HG03520 (cell line): ENCODE results near the gene PER2.

Source experiments
- ATAC-seq: cut with Tn5 transposase; IDR thresholded peaks from one replicate; pipeline ENCODE4 v1.9.1; 2021; ENCODE audit warnings: mild to moderate bottlenecking, moderate library complexity; ENCODE audit not compliant: unreplicated experiment

Gene PER2

DNA sequence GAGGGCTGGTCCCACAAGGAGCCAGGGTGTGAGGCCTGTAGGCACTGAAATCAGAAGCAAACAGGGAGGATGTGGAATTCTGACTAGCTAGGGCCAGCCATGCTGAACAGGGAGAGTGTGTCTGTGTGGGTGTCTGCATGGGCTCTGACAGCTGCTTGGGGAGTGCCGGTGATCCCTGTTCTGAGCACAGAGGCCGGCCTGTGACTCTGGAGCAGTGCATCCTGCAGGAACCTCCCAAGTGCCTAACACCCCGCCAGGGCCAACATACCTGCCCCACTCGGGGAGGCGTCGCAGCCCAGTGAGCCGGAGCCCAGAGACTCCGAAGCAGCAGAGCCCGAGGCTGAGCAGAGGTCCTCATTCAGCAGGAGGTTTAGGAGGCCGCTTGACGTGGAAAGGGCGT, 37.1 kb downstream of the PER2 start:
- ATAC-seq = no peak

DNA sequence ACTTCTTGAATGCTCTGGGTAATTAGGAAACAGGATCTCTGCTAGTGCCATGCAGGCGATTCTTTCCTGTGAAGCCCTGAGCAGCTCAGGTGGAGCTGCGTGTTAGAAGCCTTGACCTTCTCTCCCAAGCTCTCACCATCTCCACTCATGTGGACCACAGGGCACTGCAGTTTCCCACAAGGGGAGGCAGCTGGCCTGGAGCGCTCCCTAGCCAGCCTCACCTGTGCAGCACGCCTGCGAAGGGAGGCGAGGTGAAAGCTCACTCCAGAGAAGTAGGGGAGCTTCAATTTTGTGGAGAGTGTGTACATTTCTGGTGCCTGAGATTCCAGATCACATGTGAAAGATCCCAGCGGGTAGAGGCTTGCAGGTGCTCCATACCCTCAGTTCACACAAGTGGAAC, 37.5 kb downstream of the PER2 start:
- ATAC-seq = no peak

DNA sequence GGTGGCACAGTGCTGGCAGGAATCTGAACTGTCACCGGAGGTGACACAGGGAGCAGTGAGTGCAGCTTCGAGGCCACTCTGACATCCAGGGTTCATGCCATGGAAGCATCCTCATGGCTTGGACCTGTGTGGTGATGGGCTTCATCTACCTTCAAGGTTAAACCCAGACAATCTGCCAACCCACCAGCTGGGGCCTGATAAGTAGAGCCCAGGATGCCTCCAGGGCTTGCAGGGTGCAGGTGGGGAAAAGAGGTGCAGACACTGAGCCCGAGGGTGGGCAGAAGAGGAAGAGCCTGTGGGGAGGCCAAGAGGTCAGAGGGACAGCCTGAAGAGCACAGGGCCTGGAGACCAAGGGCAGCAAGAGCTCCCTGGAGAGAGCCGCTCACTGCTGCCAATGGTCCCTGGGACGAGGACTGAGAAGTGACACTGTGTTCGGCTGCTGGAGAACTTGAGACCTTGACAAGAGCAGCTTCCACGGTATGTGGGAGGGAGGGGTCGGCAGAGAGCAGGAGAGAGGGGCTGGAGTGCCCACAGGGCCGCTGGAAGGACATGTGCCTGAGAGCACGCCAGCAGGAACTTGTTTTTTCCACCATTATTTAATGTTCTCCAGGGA, 40.5 kb downstream of the PER2 start:
- ATAC-seq = no peak

DNA sequence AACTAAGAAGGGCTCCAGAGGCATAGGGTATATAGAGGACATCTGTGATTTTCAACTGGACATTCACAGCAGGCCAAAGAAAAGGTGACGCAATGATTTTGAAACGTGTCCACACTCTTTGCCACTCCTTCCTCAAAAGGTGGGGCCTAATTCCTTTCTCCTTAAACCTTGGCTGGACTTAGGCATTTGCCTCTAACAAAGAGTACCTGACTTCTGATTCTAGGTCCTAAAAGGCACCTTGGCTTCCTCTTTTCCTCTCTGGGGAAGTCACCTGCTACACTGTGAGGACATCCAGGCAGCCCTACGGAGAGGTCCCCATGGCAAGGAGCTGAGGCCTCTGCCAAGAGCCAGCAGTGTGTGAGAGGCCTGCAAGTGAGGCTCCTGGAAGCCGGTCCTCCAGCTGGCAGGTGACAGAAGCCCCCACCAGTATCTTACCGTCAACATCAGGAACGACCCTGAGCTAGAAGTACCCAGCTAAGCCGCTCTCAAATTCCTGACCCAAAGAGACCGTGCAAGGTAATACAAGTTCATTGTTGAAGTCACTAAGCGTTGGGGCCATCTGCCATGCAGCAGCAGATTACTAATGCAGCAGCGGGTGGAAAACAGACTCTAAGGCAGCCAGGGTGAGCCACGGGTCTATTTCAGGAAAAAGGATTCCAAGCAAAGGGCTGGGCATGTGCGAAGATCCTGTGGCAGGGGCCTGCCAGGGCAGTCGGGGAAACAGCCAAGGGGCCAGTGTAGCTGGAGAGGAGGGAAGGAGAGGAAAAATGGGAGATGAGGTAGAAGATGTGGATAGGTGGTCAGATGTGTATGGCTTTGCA, 41.2 kb downstream of the PER2 start:
- no peak for ATAC-seq

DNA sequence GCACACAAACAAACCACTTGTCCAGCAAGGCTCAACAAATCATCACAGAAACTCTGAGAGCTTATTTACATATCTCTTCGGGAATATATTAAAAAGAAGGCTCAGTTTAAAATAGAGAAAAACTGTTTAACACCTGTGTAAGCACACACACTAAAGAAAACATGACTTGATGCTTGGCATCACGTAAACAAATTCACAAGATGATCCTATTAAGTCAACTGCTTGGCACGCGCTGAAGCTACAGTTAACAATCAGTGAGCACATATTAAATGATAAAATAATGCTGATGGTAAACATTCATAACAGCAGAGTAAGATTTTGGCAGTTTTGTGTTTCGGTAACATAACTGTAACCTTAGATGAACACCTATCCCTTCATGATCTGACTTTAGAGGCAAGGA, 44.3 kb downstream of the PER2 start:
- no peak for ATAC-seq

DNA sequence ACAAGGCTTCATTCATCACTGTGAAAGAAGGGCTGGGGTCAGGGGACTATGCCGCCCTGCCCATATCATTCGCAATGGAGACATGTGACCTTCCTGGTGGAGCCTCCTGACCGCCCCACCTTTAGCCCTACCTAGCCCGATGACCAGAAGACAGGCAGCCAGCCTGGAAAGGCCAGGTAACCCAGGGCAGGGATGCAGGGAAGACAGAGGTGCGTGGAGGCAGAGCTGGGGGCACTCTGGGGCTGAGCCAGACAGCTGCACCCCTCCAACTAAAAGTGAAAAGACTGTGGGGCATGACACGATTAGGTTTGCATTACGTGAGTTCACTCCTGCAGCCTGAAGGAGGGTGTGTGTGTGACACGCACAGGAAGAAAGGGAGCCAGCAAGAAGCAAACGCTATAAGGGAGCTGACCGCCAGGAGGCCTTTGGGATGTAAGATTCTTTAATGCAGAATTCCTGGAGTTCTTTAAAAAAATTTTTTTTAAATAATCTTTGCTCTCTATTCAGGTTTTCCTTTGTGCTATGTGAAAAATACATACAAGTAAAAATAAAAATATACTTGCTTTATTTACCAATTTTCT, 44.8 kb downstream of the PER2 start:
- ATAC-seq = no peak

DNA sequence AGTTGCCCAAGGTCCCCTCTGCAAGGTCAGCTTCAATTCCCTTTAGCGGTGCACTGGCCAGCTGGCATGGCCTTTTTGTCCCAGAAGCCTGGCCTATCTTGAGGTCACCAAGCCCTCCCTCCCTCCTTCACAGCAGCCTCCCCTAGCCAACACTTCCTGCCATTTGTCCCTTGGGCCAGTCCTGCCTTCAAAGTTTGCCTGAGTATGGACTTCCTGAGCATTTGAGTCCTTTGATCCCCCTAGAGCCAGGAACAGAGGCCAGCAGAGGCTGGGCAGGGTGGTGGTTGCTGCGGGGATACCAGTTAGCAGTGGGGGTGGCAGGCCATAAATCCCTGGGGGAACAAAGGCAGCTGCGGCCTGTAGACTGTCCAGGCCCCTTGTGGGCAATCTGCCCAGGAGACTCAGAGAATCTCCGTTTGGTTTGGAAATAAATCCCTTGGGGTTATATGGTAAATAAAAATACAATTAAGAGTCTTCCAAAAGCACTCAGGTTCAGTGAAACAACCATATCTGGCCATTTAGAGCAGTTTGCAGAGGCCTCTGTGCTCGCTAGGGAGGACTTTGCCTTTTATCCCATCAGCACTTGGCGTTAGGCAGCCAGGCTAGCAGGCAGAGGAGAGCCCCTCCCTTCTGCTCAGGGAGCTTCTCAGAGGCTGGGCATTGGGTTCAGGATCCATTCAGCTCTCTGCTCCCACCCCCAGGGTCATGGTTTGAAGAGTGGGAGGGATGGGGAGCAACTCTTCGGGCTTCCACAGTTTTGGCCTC, 45.5 kb downstream of the PER2 start:
- no peak for ATAC-seq

DNA sequence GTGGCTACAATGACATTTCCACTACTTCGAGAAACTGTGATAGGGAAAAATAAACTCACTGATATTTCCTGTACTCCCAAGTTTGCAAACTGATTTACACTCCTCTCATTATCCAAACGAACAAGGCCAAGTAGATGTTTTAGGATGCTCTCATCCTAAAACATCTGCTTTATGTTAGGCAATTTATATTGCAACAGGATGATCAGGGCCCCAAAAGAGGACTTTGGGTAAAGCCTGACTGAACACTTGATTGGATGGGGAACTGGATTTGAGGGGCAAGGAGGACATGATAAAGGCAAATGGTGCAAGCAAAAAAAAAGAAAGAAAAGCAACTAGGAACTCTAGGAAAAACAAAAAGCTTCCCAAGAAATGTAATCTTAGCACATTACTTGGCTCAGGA, 46.4 kb downstream of the PER2 start:
- no peak for ATAC-seq

DNA sequence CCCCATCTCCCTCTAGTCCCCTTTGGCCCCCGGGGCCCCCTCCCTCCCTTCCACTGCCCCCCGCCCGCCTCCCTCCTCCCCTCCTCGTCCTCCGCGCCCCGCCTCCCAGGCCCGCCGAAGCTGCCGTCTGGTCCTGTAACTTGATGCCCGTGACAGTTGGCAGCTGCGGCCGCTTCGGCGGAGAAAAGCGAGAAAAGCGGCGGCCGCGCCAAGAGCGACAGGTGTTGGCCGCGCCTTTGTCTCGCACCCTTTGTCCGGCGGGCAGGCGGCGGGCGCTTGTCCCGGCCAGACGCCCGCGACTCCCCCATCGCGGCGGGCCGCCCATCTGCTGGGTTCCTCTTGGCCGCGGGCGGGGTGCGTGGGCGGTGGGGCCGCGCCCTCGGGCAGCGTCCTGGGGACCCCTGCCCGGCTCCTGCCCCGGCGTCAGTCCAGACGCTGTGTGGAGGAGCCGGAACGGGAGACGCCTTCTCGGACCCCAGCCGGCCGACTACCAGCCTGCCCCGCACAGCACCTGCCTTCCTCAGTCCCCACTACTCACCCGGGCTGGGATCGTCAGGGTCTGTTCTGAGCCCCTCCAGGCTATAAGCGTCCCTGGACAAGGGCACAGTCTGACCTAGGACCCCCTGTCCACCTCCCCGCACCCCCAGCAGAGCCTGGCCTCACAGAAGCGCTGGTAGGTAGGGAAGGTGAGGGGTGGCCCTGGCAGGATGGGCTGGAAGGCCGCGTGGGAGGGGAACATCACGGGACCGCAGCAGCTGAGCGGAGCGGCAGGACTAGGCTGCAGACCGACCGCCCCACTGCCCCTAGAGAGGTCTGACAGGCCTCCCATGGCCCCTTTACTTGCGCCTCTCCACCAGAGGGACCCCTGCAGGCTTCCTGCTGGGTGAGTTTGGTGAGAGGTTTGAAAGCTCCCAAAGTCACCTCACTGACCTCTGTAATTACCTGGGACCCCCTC, 47.4 kb downstream of the PER2 start:
- ATAC-seq = no peak

DNA sequence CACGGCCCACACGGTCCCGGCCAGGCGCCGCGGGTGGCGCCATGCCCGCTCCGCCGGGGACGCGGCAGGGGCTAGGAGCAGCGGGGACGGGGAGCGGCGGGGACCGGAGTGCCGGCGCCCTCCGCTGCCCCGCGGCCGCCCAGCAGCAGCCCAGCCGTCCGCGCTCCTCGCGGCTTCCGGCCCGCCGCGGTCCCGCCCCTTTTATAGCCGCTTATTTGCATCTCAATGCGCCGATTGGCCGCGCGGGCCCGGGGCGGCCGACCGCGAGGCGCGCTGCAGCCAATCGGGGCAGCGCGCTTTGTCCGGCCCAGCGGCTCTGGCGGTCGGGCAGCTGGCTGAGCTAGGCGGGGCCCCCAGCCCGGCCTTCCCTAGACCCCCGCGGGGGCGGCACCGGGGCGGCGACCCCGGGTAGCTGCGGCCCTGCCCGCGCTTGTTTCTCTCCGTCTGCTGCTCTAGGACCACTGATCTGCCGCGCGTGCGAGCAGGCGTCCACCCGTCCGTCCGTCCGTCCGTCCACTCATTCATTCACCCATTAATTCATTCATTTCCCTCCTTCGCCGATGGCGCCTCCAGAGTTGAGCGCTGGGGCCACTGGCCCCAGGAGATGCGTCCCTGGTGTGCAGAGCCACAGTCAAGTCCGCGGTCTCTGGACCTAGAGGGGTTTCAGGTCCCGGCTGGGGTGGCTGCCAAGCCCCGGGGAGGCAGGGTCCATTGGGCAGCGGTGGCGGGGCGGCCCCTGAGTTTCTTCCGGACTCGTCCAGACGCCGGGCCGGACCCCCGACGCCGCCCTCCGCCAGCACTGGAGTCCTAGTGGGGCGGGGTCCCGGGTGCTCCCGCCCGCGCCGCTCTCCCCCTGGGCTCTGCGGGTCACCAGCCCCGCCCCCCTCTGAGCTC, 48.3 kb downstream of the PER2 start, which contains the start of gene HES6:
TSS of gene HES6 (minus strand) at position 176 of the 894 bp plus-strand sequence. CDS start at position 43, 133 bp downstream.
- peak; percentile 77 for ATAC-seq

DNA sequence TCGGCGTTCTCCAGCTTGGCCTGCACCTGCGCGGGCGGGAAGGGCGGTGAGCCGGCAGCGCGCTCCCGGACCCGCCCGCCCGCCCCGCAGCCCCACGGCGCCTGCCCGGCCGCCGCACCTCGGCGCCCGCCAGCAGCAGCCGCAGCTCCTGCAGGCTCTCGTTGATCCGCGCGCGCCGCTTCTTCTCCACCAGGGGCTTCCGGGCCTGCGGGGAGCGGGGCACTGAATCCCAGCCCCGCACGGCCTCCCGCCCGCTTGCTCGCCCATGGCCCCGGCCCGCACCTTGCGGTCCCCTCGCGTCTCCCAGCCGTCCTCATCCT, 48.9 kb downstream of the PER2 start:
- peak; percentile 9 for ATAC-seq

DNA sequence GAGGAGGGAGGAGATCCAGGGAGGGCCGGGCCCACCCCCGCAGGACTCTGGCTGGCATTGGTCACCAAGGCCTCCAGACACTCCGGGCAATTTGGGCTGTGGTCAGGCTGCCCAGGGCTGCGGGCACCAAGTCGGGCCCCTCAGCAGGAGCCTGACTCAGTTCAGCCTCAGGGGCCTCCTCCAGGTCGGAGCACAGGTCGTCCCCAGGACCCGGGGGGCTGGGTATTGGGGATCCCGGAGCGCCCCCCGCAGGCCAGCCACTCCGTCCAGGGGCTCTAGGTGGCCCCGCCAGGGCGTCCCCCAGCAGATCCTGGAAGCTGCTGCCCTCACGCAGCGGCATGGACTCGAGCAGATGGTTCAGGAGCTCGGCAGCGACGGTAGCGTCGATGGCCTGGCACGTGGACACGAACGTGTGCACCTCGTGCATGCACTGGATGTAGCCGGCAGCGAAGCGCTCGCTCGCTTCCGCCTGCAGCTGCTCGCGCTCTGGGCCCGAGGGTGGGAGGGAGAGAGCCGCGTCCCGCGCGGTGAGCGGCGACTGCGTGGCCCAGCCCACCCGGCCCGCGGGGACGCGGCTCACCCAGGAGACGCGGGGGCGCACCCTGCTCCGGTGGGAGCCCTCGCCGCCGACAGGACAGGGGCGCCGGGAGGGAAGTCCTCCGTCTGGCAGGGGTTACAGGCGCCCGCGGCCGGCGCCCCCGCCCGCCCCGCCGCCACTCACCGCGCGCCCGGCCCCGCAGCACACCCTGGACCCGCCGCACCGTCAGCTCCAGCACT, 49.5 kb downstream of the PER2 start:
- ATAC-seq = no peak

DNA sequence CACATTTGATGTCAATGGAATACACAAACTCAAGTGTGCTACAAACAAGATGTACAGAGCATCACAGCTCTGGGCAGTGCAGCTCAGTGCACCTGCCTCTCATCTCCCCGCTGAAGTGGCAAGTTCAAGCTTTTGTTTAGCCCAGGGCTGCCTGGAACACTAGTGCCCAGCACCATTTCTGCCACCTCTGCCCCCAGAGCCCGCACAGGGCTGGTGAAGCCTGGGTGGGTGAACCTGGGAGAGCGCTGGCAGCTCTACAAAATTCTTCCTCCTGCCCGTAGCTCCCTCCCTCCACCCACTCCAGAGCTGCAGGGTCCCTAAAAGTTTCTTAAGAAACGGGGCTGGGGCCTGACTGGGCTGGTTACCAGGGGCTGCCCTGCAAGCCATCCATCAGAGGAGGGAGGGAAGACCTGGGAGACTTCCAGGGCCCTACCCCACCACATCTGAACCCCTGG, 50.1 kb downstream of the PER2 start:
- no peak for ATAC-seq

DNA sequence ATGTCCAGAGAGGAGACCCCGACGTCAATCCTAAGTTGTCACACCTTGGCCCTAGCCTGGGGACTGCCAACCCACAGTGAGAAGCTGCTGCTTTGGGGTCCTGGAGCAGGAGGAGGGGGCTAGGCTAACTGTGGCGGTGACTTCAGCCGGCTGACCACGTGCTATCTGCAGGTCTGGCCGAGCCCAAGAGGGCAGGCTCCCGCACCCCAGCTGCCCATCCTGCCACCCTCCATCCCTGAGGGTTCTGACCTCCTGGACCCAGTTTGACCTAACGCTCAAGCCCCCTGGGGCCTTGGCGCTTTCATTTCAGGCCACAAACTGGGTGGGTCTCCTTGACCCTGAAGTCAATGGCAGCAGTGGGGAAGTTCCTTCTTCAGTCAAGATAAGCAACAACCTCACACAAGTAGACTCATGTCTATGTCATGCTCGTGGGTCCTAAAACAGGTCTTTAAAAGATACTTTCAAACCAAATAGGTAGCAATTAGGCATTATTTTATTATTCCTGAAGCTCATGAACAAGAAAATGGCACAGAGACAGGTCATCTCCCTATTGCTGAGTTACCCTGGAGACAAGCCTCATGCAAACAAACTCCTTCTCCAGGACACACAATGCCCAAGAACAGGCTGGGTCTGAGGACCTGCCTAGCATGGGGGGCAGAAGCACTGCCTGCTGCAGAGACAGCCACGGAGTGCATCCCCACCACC, 50.8 kb downstream of the PER2 start:
- ATAC-seq = no peak

DNA sequence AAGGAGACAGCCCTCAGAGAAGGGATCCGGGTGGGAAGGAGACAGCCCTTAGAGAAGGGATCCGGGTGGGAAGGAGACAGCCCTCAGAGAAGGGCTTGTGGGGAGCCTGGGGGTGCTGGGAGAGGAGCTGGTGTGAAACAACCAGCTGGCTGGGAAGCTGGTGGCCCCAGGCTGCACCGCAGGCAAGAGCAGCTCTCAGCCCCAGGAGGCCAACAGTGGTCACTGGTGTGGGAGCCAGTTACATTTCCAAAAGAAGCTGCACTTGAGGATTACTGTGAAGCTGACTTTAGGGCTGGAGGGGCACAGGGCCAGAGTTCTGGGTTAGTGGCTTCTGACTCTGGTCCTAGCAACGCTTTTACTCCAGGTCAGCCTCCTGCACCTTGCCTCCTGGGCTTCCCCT, 51.8 kb downstream of the PER2 start:
- ATAC-seq = no peak

DNA sequence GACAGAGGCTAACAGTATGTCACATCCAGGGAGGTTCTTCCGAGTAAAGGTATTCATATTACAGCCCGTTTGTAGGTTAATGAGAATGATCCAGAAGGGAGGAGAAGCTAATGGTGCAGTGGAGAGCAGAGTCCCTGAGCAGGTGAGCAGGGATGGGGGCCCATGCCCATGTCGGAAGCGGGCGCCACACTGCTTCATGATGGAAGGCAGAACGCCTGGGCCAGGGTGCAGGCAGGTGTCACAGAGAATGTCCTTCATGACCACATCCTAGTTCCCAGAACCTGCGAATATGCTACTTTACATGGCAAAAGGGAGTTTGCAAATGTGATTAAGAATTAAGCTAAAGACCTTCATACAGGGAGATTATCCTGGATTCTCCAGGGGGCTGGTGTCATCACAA, 52.6 kb downstream of the PER2 start:
- no peak for ATAC-seq

DNA sequence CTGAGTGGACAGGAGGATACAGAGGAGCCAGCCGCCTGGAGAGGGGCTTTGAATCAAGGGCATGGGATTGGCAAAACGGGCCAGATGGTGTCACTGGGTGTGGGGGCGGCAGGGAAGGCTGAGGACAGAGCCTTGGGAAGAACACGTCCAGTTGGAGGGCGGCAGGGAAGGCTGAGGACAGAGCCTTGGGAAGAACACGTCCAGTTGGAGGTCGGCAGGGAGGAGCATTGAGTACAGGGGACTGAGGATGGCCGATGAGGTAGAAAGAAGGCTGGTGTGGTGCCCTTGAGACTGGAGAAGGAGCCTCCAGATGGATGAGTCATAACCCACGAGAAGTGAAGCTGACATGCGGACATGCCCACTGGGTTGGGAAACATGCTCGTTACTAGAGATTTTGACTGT, 53.1 kb downstream of the PER2 start:
- ATAC-seq = no peak

DNA sequence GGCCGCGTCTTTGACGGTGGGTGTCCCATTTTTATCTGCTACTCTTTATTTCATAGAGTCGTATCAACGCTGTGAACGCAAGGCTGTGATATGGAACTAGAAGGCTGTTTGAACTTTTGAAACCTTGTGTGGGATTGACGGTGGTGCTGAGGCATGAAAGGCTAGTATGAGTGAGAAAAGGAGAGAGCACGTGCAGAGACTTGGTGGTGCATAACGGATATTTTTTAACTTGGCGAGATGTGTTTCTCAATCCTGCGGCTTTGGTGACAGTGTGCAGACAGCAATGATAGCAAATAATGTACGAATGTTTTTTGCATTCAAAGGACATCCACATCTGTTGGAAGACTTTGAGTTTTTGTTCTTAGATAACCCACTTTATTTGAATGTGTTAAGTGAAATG, 54.8 kb downstream of the PER2 start:
- no peak for ATAC-seq
